GM23338 (cell line): ENCODE measurements around the gene KIRREL3. TPM values are rescaled to one million over a fixed set of nuclear protein-coding genes. Genes with fewer than 3 reads are reported as not detected.

Experiments used
- ATAC-seq: fragments of 200-7000 bp; cut with Tn5 transposase; 3 replicates; pipeline ENCODE4 v1.9.1; 2020
- DNase-seq: peaks from one replicate; pipeline ENCODE4 v3.0.0-alpha.2; 2015; ENCODE audit warnings: low spot score
- H2AFZ ChIP-seq: fragments of 200-600 bp; sonication (generic); 2 replicates; pipeline ENCODE4 v1.8.0; 2016; ENCODE audit warnings: antibody characterized with exemption, mild to moderate bottlenecking, moderate library complexity
- H3F3A ChIP-seq: fragments of 200-600 bp; sonication (generic); replicated peaks from 2 replicates; pipeline ENCODE4 v1.8.0; 2017; ENCODE audit warnings: antibody characterized with exemption, mixed run types, low read depth
- H3K27ac ChIP-seq: fragments of 200-600 bp; sonication (generic); 2 replicates; pipeline ENCODE4 v1.6.1; 2016; ENCODE audit warnings: low read depth
- H3K27me3 ChIP-seq: fragments of 200-600 bp; sonication (generic); 2 replicates; pipeline ENCODE4 v1.8.0; 2016; ENCODE audit warnings: mild to moderate bottlenecking, mixed run types, moderate library complexity; ENCODE audit not compliant: insufficient read depth
- H3K36me3 ChIP-seq: fragments of 200-600 bp; sonication (generic); 2 replicates; pipeline ENCODE4 v1.8.0; 2016; ENCODE audit warnings: mild to moderate bottlenecking; ENCODE audit not compliant: insufficient read depth
- H3K4me1 ChIP-seq: fragments of 200-600 bp; sonication (generic); 2 replicates; pipeline ENCODE4 v1.8.0; 2016; ENCODE audit warnings: mild to moderate bottlenecking, moderate library complexity; ENCODE audit not compliant: insufficient read depth
- H3K4me2 ChIP-seq: fragments of 200-600 bp; sonication (generic); 2 replicates; pipeline ENCODE4 v1.7.1; 2017; ENCODE audit warnings: mixed run types
- H3K4me3 ChIP-seq: fragments of 200-600 bp; sonication (generic); 2 replicates; pipeline ENCODE4 v1.6.1; 2016; ENCODE audit warnings: mixed run types
- H3K79me2 ChIP-seq: fragments of 200-600 bp; sonication (generic); replicated peaks from 2 replicates; pipeline ENCODE4 v1.8.0; 2017; ENCODE audit warnings: mild to moderate bottlenecking; ENCODE audit not compliant: insufficient read depth
- H3K9me2 ChIP-seq: fragments of 200-600 bp; sonication (generic); 2 replicates; pipeline ENCODE4 v1.8.0; 2017; ENCODE audit not compliant: insufficient read depth
- H4K20me1 ChIP-seq: fragments of 200-600 bp; sonication (generic); replicated peaks from 2 replicates; pipeline ENCODE4 v1.8.0; 2017; ENCODE audit warnings: mild to moderate bottlenecking; ENCODE audit not compliant: insufficient read depth
- H3K27ac Mint-ChIP-seq: 2 replicates; pipeline ENCODE4 v1.8.0; 2020; ENCODE audit warnings: inconsistent platforms, mild to moderate bottlenecking, moderate library complexity, mixed read lengths
- H3K27me3 Mint-ChIP-seq: 3 replicates; pipeline ENCODE4 v1.8.0; 2022; ENCODE audit warnings: low read depth, mild to moderate bottlenecking, moderate library complexity, mixed read lengths, inconsistent platforms; ENCODE audit not compliant: insufficient read depth, poor library complexity
- H3K36me3 Mint-ChIP-seq: 3 replicates; pipeline ENCODE4 v1.8.0; 2021; ENCODE audit warnings: low read depth, mild to moderate bottlenecking, inconsistent platforms, moderate library complexity, mixed read lengths
- H3K4me1 Mint-ChIP-seq: 3 replicates; pipeline ENCODE4 v1.8.0; 2020; ENCODE audit warnings: mild to moderate bottlenecking, inconsistent platforms, mixed read lengths
- H3K4me3 Mint-ChIP-seq: 3 replicates; pipeline ENCODE4 v1.8.0; 2021; ENCODE audit warnings: moderate library complexity, mild to moderate bottlenecking, inconsistent platforms, mixed read lengths
- H3K9me3 Mint-ChIP-seq: 3 replicates; pipeline ENCODE4 v1.8.0; 2020; ENCODE audit warnings: moderate library complexity, mild to moderate bottlenecking, inconsistent platforms, mixed read lengths
- CREB1 ChIP-seq: fragments of 250-450 bp; sonication (Bioruptor Pico); IDR thresholded peaks from 2 replicates; pipeline ENCODE4 v1.5.0; 2020; ENCODE audit warnings: low read depth, mild to moderate bottlenecking, moderate library complexity
- CTCF ChIP-seq, 2 experiments: fragments of 200-600 bp in 1 of 2; sonication (generic) in 1 of 2; conservative IDR thresholded peaks; 2 replicates each; pipeline versions ENCODE4 v1.5.1 to v1.6.1; 2016 to 2017; ENCODE audit warnings: antibody characterized with exemption in 2 of 2, low read depth in 2 of 2, mild to moderate bottlenecking in 2 of 2, moderate library complexity in 1 of 2
- ETS1 ChIP-seq: IDR thresholded peaks from 2 replicates; pipeline ENCODE4 v1.6.1; 2016; ENCODE audit warnings: antibody characterized with exemption
- EZH2 ChIP-seq: fragments of 200-600 bp; sonication (generic); IDR thresholded peaks from one replicate; pipeline ENCODE4 v1.8.0; 2017; ENCODE audit warnings: antibody characterized with exemption, mild to moderate bottlenecking, low read depth; ENCODE audit not compliant: unreplicated experiment
- EZH2phosphoT487 ChIP-seq: fragments of 200-600 bp; sonication (generic); IDR thresholded peaks from one replicate; pipeline ENCODE4 v1.8.1; 2018; ENCODE audit warnings: antibody characterized with exemption; ENCODE audit not compliant: unreplicated experiment
- JUNB ChIP-seq: IDR thresholded peaks from one replicate; pipeline ENCODE4 v1.6.1; 2016; ENCODE audit warnings: antibody characterized with exemption; ENCODE audit not compliant: unreplicated experiment
- NANOG ChIP-seq: IDR thresholded peaks from 2 replicates; pipeline ENCODE4 v1.6.1; 2016; ENCODE audit warnings: antibody characterized with exemption, borderline replicate concordance
- POLR2AphosphoS5 ChIP-seq: IDR thresholded peaks from 2 replicates; pipeline ENCODE4 v1.6.1; 2016; ENCODE audit warnings: antibody characterized with exemption, low read depth
- REST ChIP-seq: IDR thresholded peaks from one replicate; pipeline ENCODE4 v1.6.1; 2018; ENCODE audit warnings: antibody characterized with exemption; ENCODE audit not compliant: unreplicated experiment
- STAT1 ChIP-seq: IDR thresholded peaks from one replicate; pipeline ENCODE4 v1.6.1; 2016; ENCODE audit warnings: antibody characterized with exemption; ENCODE audit not compliant: unreplicated experiment
- ZNF114 ChIP-seq: fragments of 250-450 bp; sonication (Bioruptor Pico); IDR thresholded peaks from 2 replicates; pipeline ENCODE4 v1.5.0; 2020; ENCODE audit warnings: mild to moderate bottlenecking, moderate library complexity
- ZNF331 ChIP-seq: fragments of 250-450 bp; sonication (Bioruptor Pico); IDR thresholded peaks from 2 replicates; pipeline ENCODE4 v1.5.0; 2020; ENCODE audit warnings: low read depth, mild to moderate bottlenecking, moderate library complexity
- ZNF462 ChIP-seq: fragments of 250-450 bp; sonication (Bioruptor Pico); IDR thresholded peaks from 2 replicates; pipeline ENCODE4 v1.5.0; 2020; ENCODE audit warnings: mild to moderate bottlenecking, moderate library complexity
- polyA plus RNA-seq: library from polyadenylated mRNA; unstranded; fragments of >200 nt; fragmentation: Nextera tagmentation; extraction: Ambion mirVana; gene quantifications from 2 replicates; pipeline ENCODE4 v1.2.1, GENCODE V29; 2016
- total RNA-seq: library from RNA; depleted of rRNA; stranded (reverse); fragments of >200 nt; shearing (Covaris generic); gene quantifications from 2 replicates; pipeline ENCODE4 v1.2.3, GENCODE V29; 2014

KIRREL3 gene
- total and polyA plus RNA-seq, 2 experiments from 2014 or later = 0.13 to 1.5 TPM

GRCh38 chr11:126393143-126393542 lies 607.4 kb downstream of the KIRREL3 start:
- ATAC-seq (no peak), DNase-seq (no peak)
- no peak for TF ChIP-seq REST
- TF ChIP-seq POLR2AphosphoS5 = no peak
- no peak for TF ChIP-seq EZH2phosphoT487
- TF ChIP-seq ZNF114 = no peak
- no peak for TF ChIP-seq ZNF331
- no peak for TF ChIP-seq JUNB
- no peak for TF ChIP-seq ETS1
- TF ChIP-seq ZNF462 (CRISPR knock-in tag) = no peak
- TF ChIP-seq CREB1 (CRISPR knock-in tag) = no peak
- no peak for TF ChIP-seq NANOG
- TF ChIP-seq STAT1 = no peak
- no peak for TF ChIP-seq EZH2
- TF ChIP-seq CTCF (conservative IDR thresholded peaks at IDR 0.05; ENCODE audit: low read depth in 2 of 2) = no peak
- Mint-ChIP-seq H3K36me3 (no peaks in the 10 kb centered on the region), H3K27ac (peak overlapping the region; percentile 30; the same call in 1 of the 2 replicates), H3K9me3 (no peaks in the 10 kb centered on the region), H3K27me3 (peaks cover 7% of the 10 kb centered on the region), H3K4me3 (no peak overlapping the region), H3K4me1 (peaks cover 21% of the 10 kb centered on the region)
- H2AFZ ChIP-seq = no peak overlapping the region
- H3K4me2 ChIP-seq = no peak overlapping the region
- H3K27me3 ChIP-seq = no peaks in the 10 kb centered on the region
- 0 out of 2 replicates have a peak, but pooled peaks cover 5% of the 10 kb centered on the region for H4K20me1 ChIP-seq
- H3K4me1 ChIP-seq = peaks cover 6% of the 10 kb centered on the region; the same call in 1 of the 2 replicates
- H3K79me2 ChIP-seq = peaks cover 27% of the 10 kb centered on the region
- no peak overlapping the region for H3K4me3 ChIP-seq
- no peak overlapping the region for H3K27ac ChIP-seq
- no peaks in the 10 kb centered on the region for H3F3A ChIP-seq
- no peaks in the 10 kb centered on the region for H3K9me2 ChIP-seq
- no peaks in the 10 kb centered on the region for H3K36me3 ChIP-seq
